Loucy (cell line): ENCODE measurements around the gene DHRS2.

Source experiments
- H2AFZ ChIP-seq: fragments of 200-600 bp; sonication (generic); 2 replicates; pipeline ENCODE4 v1.6.0; 2016; ENCODE audit warnings: antibody characterized with exemption, mild to moderate bottlenecking, low read length, moderate library complexity
- H3F3A ChIP-seq: fragments of 200-600 bp; 2 replicates; pipeline ENCODE4 v1.6.0; 2016; ENCODE audit warnings: antibody characterized with exemption, low read depth, mild to moderate bottlenecking
- H3K27me3 ChIP-seq: fragments of 200-600 bp; sonication (generic); 2 replicates; pipeline ENCODE4 v1.6.1; 2014; ENCODE audit warnings: low read length, mild to moderate bottlenecking; ENCODE audit not compliant: insufficient read depth, poor library complexity, severe bottlenecking
- H3K36me3 ChIP-seq: fragments of 200-600 bp; sonication (generic); 2 replicates; pipeline ENCODE4 v1.6.1; 2016; ENCODE audit warnings: low read length; ENCODE audit not compliant: insufficient read depth
- H3K4me1 ChIP-seq: fragments of 200-600 bp; sonication (generic); 2 replicates; pipeline ENCODE4 v1.5.1; 2014; ENCODE audit warnings: low read length, mild to moderate bottlenecking; ENCODE audit not compliant: insufficient read depth, poor library complexity, severe bottlenecking
- H3K4me2 ChIP-seq: fragments of 200-600 bp; sonication (generic); 2 replicates; pipeline ENCODE4 v1.6.0; 2014; ENCODE audit warnings: antibody characterized with exemption, low read length, low read depth, mild to moderate bottlenecking; ENCODE audit not compliant: poor library complexity, severe bottlenecking
- H3K4me3 ChIP-seq: fragments of 200-600 bp; sonication (generic); 2 replicates; pipeline ENCODE4 v1.5.1; 2014; ENCODE audit warnings: low read length, mild to moderate bottlenecking, mixed read lengths; ENCODE audit not compliant: poor library complexity, severe bottlenecking
- H3K79me2 ChIP-seq: fragments of 200-600 bp; sonication (generic); 2 replicates; pipeline ENCODE4 v1.6.1; 2014; ENCODE audit warnings: low read length; ENCODE audit not compliant: insufficient read depth
- H3K9ac ChIP-seq: fragments of 200-600 bp; sonication (generic); 2 replicates; pipeline ENCODE4 v1.6.0; 2014; ENCODE audit warnings: mild to moderate bottlenecking, low read depth, low read length, moderate library complexity; ENCODE audit not compliant: poor library complexity, severe bottlenecking
- H3K9me2 ChIP-seq: fragments of 200-600 bp; sonication (generic); replicated peaks from 2 replicates; pipeline ENCODE4 v1.6.1; 2016; ENCODE audit warnings: low read depth, low read length, mixed read lengths
- H3K9me3 ChIP-seq: fragments of 200-600 bp; sonication (generic); 2 replicates; pipeline ENCODE4 v1.6.1; 2014; ENCODE audit warnings: mild to moderate bottlenecking, antibody characterized with exemption, low read length, low read depth; ENCODE audit not compliant: insufficient read depth
- H4K20me1 ChIP-seq: fragments of 200-600 bp; sonication (generic); 2 replicates; pipeline ENCODE4 v1.6.0; 2014; ENCODE audit warnings: antibody characterized with exemption, low read length, mild to moderate bottlenecking; ENCODE audit not compliant: insufficient read depth, poor library complexity, severe bottlenecking
- CTCF ChIP-seq: fragments of 200-600 bp; sonication (generic); conservative IDR thresholded peaks from 2 replicates; pipeline ENCODE4 v1.5.1; 2014; ENCODE audit warnings: mild to moderate bottlenecking, antibody characterized with exemption, low read length
- EZH2phosphoT487 ChIP-seq: fragments of 200-600 bp; IDR thresholded peaks from 2 replicates; pipeline ENCODE4 v1.6.1; 2018; ENCODE audit warnings: antibody characterized with exemption, mild to moderate bottlenecking, moderate library complexity, borderline replicate concordance

The DHRS2 gene

DNA sequence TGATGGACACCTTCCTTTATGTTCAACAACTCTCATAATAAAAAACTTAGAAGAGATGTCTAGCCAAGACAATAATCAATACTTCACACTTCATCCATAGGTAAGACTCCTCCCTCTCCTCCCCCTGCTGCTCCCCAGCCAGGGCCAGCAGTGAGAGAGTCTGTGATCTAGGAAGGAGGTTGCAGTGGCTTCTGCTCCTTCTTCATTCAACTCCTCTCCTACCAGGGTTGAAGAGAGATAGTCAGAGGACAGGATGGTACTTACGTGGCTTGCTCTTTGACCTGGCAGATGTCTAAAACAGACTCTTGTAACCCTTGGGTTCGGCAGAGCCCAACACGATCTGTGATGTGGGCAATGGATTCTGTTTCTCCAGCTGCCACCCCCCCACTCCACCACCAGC lies 31.0 kb downstream of the DHRS2 start:
- H3K27me3 ChIP-seq = no peaks in the 10 kb centered on the region
- H3K9ac ChIP-seq = no peak overlapping the region
- H3K9me2 ChIP-seq = no peaks in the 10 kb centered on the region
- H3K4me1 ChIP-seq = peaks cover 3% of the 10 kb centered on the region
- no peak overlapping the region for H3K4me3 ChIP-seq
- no peaks in the 10 kb centered on the region for H3K79me2 ChIP-seq
- TF ChIP-seq EZH2phosphoT487 = no peak
- no peak for TF ChIP-seq CTCF
- H3K4me2 ChIP-seq = no peak overlapping the region
- H4K20me1 ChIP-seq = no peaks in the 10 kb centered on the region
- no peak overlapping the region for H2AFZ ChIP-seq
- no peaks in the 10 kb centered on the region for H3K9me3 ChIP-seq
- H3K36me3 ChIP-seq = no peaks in the 10 kb centered on the region
- H3F3A ChIP-seq = no peaks in the 10 kb centered on the region

DNA sequence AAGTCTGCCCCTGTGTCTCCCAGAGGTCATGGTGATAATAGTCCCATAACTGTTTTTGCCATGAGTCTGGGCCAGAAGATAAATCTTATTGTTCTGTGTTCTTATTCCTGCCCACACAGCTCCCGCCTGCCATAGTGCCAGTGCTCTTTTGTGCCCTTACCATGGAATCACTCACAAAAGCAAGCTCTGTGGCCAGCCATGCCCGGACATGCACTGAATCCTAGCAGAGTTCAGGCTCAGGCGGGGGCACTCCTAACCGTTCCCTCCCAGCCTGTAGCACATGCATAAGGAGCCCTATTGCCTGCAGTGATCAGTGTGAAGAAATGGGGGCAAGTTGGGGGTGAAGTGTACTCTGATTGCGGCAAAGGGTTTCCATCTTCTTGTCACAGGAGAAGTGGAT lies 33.3 kb downstream of the DHRS2 start:
- H3K79me2 ChIP-seq = no peaks in the 10 kb centered on the region
- no peaks in the 10 kb centered on the region for H3K36me3 ChIP-seq
- no peaks in the 10 kb centered on the region for H3F3A ChIP-seq
- H3K9ac ChIP-seq = no peak overlapping the region
- no peaks in the 10 kb centered on the region for H3K27me3 ChIP-seq
- peaks cover 3% of the 10 kb centered on the region for H3K4me1 ChIP-seq
- H3K4me3 ChIP-seq = no peak overlapping the region
- H3K4me2 ChIP-seq = no peak overlapping the region
- H3K9me2 ChIP-seq = no peaks in the 10 kb centered on the region
- H4K20me1 ChIP-seq = no peaks in the 10 kb centered on the region
- no peaks in the 10 kb centered on the region for H3K9me3 ChIP-seq
- TF ChIP-seq EZH2phosphoT487 = no peak
- TF ChIP-seq CTCF = no peak
- no peak overlapping the region for H2AFZ ChIP-seq

- H3K27me3 ChIP-seq = no peaks in the 10 kb centered on the region
- peaks cover 3% of the 10 kb centered on the region for H3K4me1 ChIP-seq
- H2AFZ ChIP-seq = no peak overlapping the region
- no peak overlapping the region for H3K9ac ChIP-seq
- H3K4me3 ChIP-seq = no peak overlapping the region
- H3K9me3 ChIP-seq = no peaks in the 10 kb centered on the region
- H3K4me2 ChIP-seq = no peak overlapping the region
- no peaks in the 10 kb centered on the region for H3K9me2 ChIP-seq
- no peaks in the 10 kb centered on the region for H3F3A ChIP-seq
- no peaks in the 10 kb centered on the region for H4K20me1 ChIP-seq
- TF ChIP-seq EZH2phosphoT487 (no peak), CTCF (no peak)
- no peaks in the 10 kb centered on the region for H3K36me3 ChIP-seq
- no peaks in the 10 kb centered on the region for H3K79me2 ChIP-seq
Observed at GRCh38 chr14:23670481-23670880, 34.3 kb downstream of the DHRS2 start.
